GM19468 (cell line): ENCODE measurements around the gene COG2.
"Not testable (repeated sequence)": the region's sequence is repeated elsewhere in the genome, so short reads cannot be mapped to it uniquely, and the experiment has no call there.

Experiments
- ATAC-seq: cut with Tn5 transposase; IDR thresholded peaks from one replicate; pipeline ENCODE4 v1.9.1; 2021; ENCODE audit warnings: mild to moderate bottlenecking, moderate library complexity, moderate number of reproducible peaks; ENCODE audit not compliant: unreplicated experiment; ENCODE audit errors: extremely low read depth

The COG2 gene

GRCh38 chr1:230711245-230711644, 69.0 kb downstream of the COG2 start:
- no peak for ATAC-seq

GRCh38 chr1:230712470-230712942, 70.2 kb downstream of the COG2 start:
- no peak for ATAC-seq

GRCh38 chr1:230713138-230713537, 70.9 kb downstream of the COG2 start:
- no peak for ATAC-seq

GRCh38 chr1:230713547-230713914, 71.2 kb downstream of the COG2 start:
- no peak for ATAC-seq

GRCh38 chr1:230713915-230714764, 71.9 kb downstream of the COG2 start, which contains the start of gene AGT:
AGT (minus strand) TSS chr1:230714122; CDS start chr1:230710823, 3,299 bp downstream.
- no peak for ATAC-seq

GRCh38 chr1:230715510-230715909, 73.2 kb downstream of the COG2 start:
- no peak for ATAC-seq

- ATAC-seq, result not testable (repeated sequence)
These were observed 74.2 kb downstream of the COG2 start for GRCh38 chr1:230716453-230716852.

- ATAC-seq, result no peak
These were observed 75.0 kb downstream of the COG2 start for GRCh38 chr1:230717251-230717650.

- ATAC-seq, result not testable (repeated sequence)
These were observed 79.7 kb downstream of the COG2 start for GRCh38 chr1:230721849-230722522.

GRCh38 chr1:230725256-230726012, 83.2 kb downstream of the COG2 start:
- ATAC-seq, result no peak

GRCh38 chr1:230728710-230729392, 86.6 kb downstream of the COG2 start:
- ATAC-seq, result no peak

GRCh38 chr1:230730977-230731376, 88.7 kb downstream of the COG2 start:
- ATAC-seq, result no peak

- ATAC-seq, result no peak
These were observed 93.2 kb downstream of the COG2 start for GRCh38 chr1:230735447-230735846.

- ATAC-seq, result no peak
These were observed 95.5 kb downstream of the COG2 start for GRCh38 chr1:230737622-230738262.

- no peak for ATAC-seq
These were observed 97.4 kb downstream of the COG2 start for GRCh38 chr1:230739564-230740290.
